Measurements from ENCODE around the gene B3GALT6. TPM values are rescaled to one million over a fixed set of nuclear protein-coding genes. Genes with fewer than 3 reads are reported as not detected.

Gene B3GALT6
- total RNA-seq, 4 donors from 2014 or later: 12.3 to 24.1 (median 15.0) TPM

GRCh38 chr1:1264868-1265272 is 32.8 kb downstream of the B3GALT6 start:
- Histone ChIP-seq H3K4me1 (peaks cover 0 to 22% (median 0%) of the 10 kb centered on the region in 3 donors), H3K9me3 (no peaks in the 10 kb centered on the region), H3K27ac (peak overlapping the region in 1 of 4 donors; percentile 20), H3K27me3 (no peaks in the 10 kb centered on the region), H3K4me3 (no peak overlapping the region), H3K36me3 (peaks cover 0 to 88% of the 10 kb centered on the region in 2 donors)
- 57 to 100% methylated on average over 1 to 5 of the region's 10 CpGs for WGBS, 2 donors (ENCODE audit: low coverage in 1 of 2)
- TF ChIP-seq POLR2A (IDR thresholded peaks at IDR 0.05) (no peak), POLR2AphosphoS5 (IDR thresholded peaks at IDR 0.05) (no peak), CTCF (IDR thresholded peaks at IDR 0.05) (peak in 1 of 4 experiments; percentile 8)
- ATAC-seq: no peak

DNA sequence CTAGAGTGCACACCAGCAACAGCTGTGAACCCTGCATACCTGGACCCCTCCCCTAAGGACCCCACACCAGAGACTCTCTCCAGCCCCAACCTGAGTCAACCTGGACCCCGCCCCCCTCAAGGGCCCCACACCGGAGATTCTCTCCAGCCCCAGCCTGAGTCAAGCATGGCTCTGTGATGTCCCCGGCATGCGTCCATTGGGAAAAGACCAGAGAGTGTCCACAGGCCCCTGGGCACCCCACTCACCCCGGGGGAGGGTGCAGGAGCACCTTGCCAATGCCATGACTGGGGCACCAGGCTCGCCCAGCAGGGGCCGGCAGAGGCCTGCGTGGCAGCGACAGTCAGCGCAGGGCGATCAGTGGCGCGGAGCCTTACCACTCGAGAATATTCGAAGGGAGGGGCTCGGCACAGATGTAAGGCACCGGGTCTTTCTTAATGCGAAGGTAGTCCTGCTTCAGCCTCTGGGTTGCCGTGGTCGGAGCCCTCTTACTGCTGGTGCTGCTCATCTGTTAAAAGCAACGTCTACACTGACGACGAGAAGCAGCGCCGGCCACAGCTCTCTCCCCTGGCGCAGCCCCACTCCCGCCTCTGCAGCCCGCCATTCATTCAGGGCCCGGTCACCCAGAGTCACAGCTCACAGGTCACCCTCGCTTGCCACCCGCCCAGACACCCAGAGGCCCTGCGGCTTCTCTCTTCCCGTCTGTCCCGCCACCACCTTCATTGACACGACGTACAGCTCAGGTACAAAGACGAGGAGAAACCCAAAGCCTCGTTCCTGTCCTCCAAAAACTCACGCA is 35.6 kb downstream of the B3GALT6 start:
- H3K36me3 ChIP-seq: peaks cover 0 to 64% of the 10 kb centered on the region in 2 donors
- H3K9me3 ChIP-seq: no peaks in the 10 kb centered on the region
- WGBS, 2 donors (ENCODE audit: low coverage in 1 of 2): 85 to 93% methylated on average over 5 to 22 of the region's 39 CpGs
- no peak for TF ChIP-seq CTCF (IDR thresholded peaks at IDR 0.05)
- TF ChIP-seq EP300 (IDR thresholded peaks at IDR 0.05): no peak
- no peak for TF ChIP-seq POLR2AphosphoS5 (IDR thresholded peaks at IDR 0.05)
- TF ChIP-seq POLR2A (IDR thresholded peaks at IDR 0.05): no peak
- no peak overlapping the region for H3K4me3 ChIP-seq
- H3K27me3 ChIP-seq: no peaks in the 10 kb centered on the region
- peaks cover 6 to 50% (median 27%) of the 10 kb centered on the region in 3 donors for H3K4me1 ChIP-seq
- no peak overlapping the region for H3K27ac ChIP-seq
- no peak for ATAC-seq

DNA sequence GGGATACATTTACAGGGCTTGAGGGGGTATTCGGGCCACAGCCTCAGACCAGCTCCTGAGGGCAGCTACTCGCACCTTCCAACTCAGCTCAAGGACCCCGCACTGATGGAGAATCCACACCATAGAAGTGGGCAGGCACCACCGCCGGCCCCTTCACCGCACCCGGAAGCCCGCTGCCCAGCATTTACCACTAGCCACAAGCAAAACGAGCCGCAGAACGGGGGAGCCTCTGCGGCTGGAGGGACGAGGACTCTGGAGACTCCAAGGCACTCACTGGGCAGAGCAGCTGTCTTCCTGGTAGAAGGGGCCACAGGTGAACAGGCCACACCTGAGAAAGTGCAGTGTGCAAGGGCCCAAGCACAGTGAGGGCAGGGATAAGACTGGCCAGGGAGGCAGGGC is 36.2 kb downstream of the B3GALT6 start:
- TF ChIP-seq POLR2AphosphoS5 (IDR thresholded peaks at IDR 0.05): no peak
- TF ChIP-seq CTCF (IDR thresholded peaks at IDR 0.05): no peak
- TF ChIP-seq POLR2A (IDR thresholded peaks at IDR 0.05): no peak
- no peak for TF ChIP-seq EP300 (IDR thresholded peaks at IDR 0.05)
- H3K4me1 ChIP-seq: peaks cover 6 to 54% (median 29%) of the 10 kb centered on the region in 3 donors
- H3K4me3 ChIP-seq: no peak overlapping the region
- no peak overlapping the region for H3K27ac ChIP-seq
- peaks cover 0 to 58% of the 10 kb centered on the region in 2 donors for H3K36me3 ChIP-seq
- H3K27me3 ChIP-seq: no peaks in the 10 kb centered on the region
- no peaks in the 10 kb centered on the region for H3K9me3 ChIP-seq
- ATAC-seq: no peak
- WGBS, 2 donors (ENCODE audit: low coverage in 1 of 2): 100% methylated on average over 1 to 4 of the region's 13 CpGs

GRCh38 chr1:1270813-1271212 is 38.8 kb downstream of the B3GALT6 start:
- H3K36me3 ChIP-seq: peaks cover 0 to 33% of the 10 kb centered on the region in 2 donors
- WGBS, 2 donors (ENCODE audit: low coverage in 1 of 2): 67% methylated on average over 6 of the region's 7 CpGs; no CpG with 5 or more reads in 1 of the 2 donors
- peaks cover 6 to 67% (median 35%) of the 10 kb centered on the region in 3 donors for H3K4me1 ChIP-seq
- H3K9me3 ChIP-seq: no peaks in the 10 kb centered on the region
- H3K4me3 ChIP-seq: peak overlapping the region in 1 of 2 donors; percentile 14
- peak overlapping the region in 1 of 4 donors; percentile 18 for H3K27ac ChIP-seq
- TF ChIP-seq CTCF (IDR thresholded peaks at IDR 0.05) (no peak), POLR2AphosphoS5 (IDR thresholded peaks at IDR 0.05) (no peak)
- no peaks in the 10 kb centered on the region for H3K27me3 ChIP-seq
- no peak for ATAC-seq

Measured in gastroesophageal sphincter (tissue), 4 donors.